ENCODE data around the gene HTT. TPM values are rescaled to one million over a fixed set of nuclear protein-coding genes. Genes with fewer than 3 reads are reported as not detected.

Gene HTT
- total RNA-seq, 2 experiments from 2014 or later: 72.0 to 83.7 TPM

GRCh38 chr4:3237266-3237665 is 162.8 kb downstream of the HTT start:
- CTCF ChIA-PET: interaction anchor here (0.6 kb wide), 1 partner anchor 95 kb away, joined by 3 read pairs; no protein-coding TSS in a partner anchor
- Mint-ChIP-seq H3K27me3 (no peaks in the 10 kb centered on the region), H3K27ac (no peak overlapping the region)

GRCh38 chr4:3237712-3238560 is 163.5 kb downstream of the HTT start:
- CTCF ChIA-PET: interaction anchor here (0.6 kb wide), 2 partner anchors 96 to 507 kb away, joined by 3 read pairs; no protein-coding TSS in a partner anchor
- no peak for DNase-seq
- POLR2A ChIA-PET: no interaction called here
- H3K9me3 Mint-ChIP-seq: no peaks in the 10 kb centered on the region
- H3K4me1 Mint-ChIP-seq: peaks cover 9% of the 10 kb centered on the region
- H3K27ac Mint-ChIP-seq: no peak overlapping the region
- no peaks in the 10 kb centered on the region for H3K27me3 Mint-ChIP-seq
- H3K4me3 Mint-ChIP-seq: no peak overlapping the region
- H3K36me3 Mint-ChIP-seq (ENCODE audit: low read depth): peaks cover 13% of the 10 kb centered on the region

More at GRCh38 chr4:3237266-3237665, 162.8 kb downstream of the HTT start:
- Mint-ChIP-seq H3K4me1 (peaks cover 2% of the 10 kb centered on the region), H3K9me3 (no peaks in the 10 kb centered on the region), H3K4me3 (no peak overlapping the region), H3K36me3 (ENCODE audit: low read depth) (peaks cover 13% of the 10 kb centered on the region)
- POLR2A ChIA-PET: no interaction called here
- no peak for DNase-seq

GRCh38 chr4:3238721-3239120 is 164.2 kb downstream of the HTT start:
- Mint-ChIP-seq H3K4me1 (peaks cover 17% of the 10 kb centered on the region), H3K4me3 (no peak overlapping the region), H3K36me3 (ENCODE audit: low read depth) (peaks cover 12% of the 10 kb centered on the region), H3K27me3 (no peaks in the 10 kb centered on the region), H3K27ac (no peak overlapping the region), H3K9me3 (no peaks in the 10 kb centered on the region)
- CTCF ChIA-PET: no interaction called here
- DNase-seq: no peak
- POLR2A ChIA-PET: no interaction called here

GRCh38 chr4:3239303-3239702 is 164.8 kb downstream of the HTT start:
- CTCF ChIA-PET: no interaction called here
- Mint-ChIP-seq H3K4me1 (peaks cover 19% of the 10 kb centered on the region), H3K36me3 (ENCODE audit: low read depth) (peaks cover 10% of the 10 kb centered on the region), H3K27me3 (no peaks in the 10 kb centered on the region), H3K4me3 (no peak overlapping the region), H3K27ac (no peak overlapping the region), H3K9me3 (no peaks in the 10 kb centered on the region)
- no peak for DNase-seq
- POLR2A ChIA-PET: no interaction called here

GRCh38 chr4:3239998-3240920 is 165.8 kb downstream of the HTT start:
- Mint-ChIP-seq H3K36me3 (ENCODE audit: low read depth) (peaks cover 4% of the 10 kb centered on the region), H3K4me3 (no peak overlapping the region), H3K4me1 (peaks cover 19% of the 10 kb centered on the region), H3K27me3 (no peaks in the 10 kb centered on the region), H3K27ac (no peak overlapping the region), H3K9me3 (no peaks in the 10 kb centered on the region)
- CTCF ChIA-PET: interaction anchor here (0.6 kb wide), 1 partner anchor 34 kb away, joined by 3 read pairs; no protein-coding TSS in a partner anchor
- DNase-seq: no peak
- POLR2A ChIA-PET: no interaction called here

- no peak for DNase-seq
- POLR2A ChIA-PET: no interaction called here
- Mint-ChIP-seq H3K27ac (no peak overlapping the region), H3K27me3 (no peaks in the 10 kb centered on the region), H3K4me1 (peaks cover 19% of the 10 kb centered on the region), H3K9me3 (no peaks in the 10 kb centered on the region), H3K36me3 (ENCODE audit: low read depth) (peaks cover 4% of the 10 kb centered on the region), H3K4me3 (no peak overlapping the region)
- CTCF ChIA-PET: interaction anchor here (0.7 to 1.1 kb wide), 3 partner anchors 17 to 240 kb away, joined by 3 read pairs; no protein-coding TSS in a partner anchor
Measured at GRCh38 chr4:3240936-3241522, 166.5 kb downstream of the HTT start.

- Mint-ChIP-seq H3K4me1 (peaks cover 19% of the 10 kb centered on the region), H3K27me3 (no peaks in the 10 kb centered on the region), H3K4me3 (no peak overlapping the region), H3K9me3 (no peaks in the 10 kb centered on the region), H3K36me3 (ENCODE audit: low read depth) (peaks cover 4% of the 10 kb centered on the region), H3K27ac (no peak overlapping the region)
- no peak for DNase-seq
- ChIA-PET CTCF (interaction anchor here (0.6 to 1.1 kb wide), 3 partner anchors 9 to 239 kb away, joined by 3 read pairs; no protein-coding TSS in a partner anchor), POLR2A (no interaction called here)
Measured at GRCh38 chr4:3241898-3242524, 167.5 kb downstream of the HTT start.

- Mint-ChIP-seq H3K4me3 (no peak overlapping the region), H3K27me3 (no peaks in the 10 kb centered on the region), H3K9me3 (no peaks in the 10 kb centered on the region), H3K4me1 (peaks cover 19% of the 10 kb centered on the region), H3K36me3 (ENCODE audit: low read depth) (peaks cover 4% of the 10 kb centered on the region), H3K27ac (peak overlapping the region; percentile 71)
- CTCF ChIA-PET: interaction anchor here (1.5 kb wide), 1 partner anchor 9 kb away, joined by 3 read pairs; no protein-coding TSS in a partner anchor
- POLR2A ChIA-PET: no interaction called here
- peak; percentile 40 for DNase-seq
Measured at GRCh38 chr4:3243136-3243780, 168.8 kb downstream of the HTT start.

- no peak for DNase-seq
- CTCF ChIA-PET: interaction anchor here (1.2 to 1.5 kb wide), 3 partner anchors 9 to 30 kb away, joined by 3 read pairs; no protein-coding TSS in a partner anchor
- Mint-ChIP-seq H3K4me3 (no peak overlapping the region), H3K36me3 (ENCODE audit: low read depth) (peaks cover 4% of the 10 kb centered on the region), H3K27ac (no peak overlapping the region), H3K4me1 (peaks cover 19% of the 10 kb centered on the region), H3K27me3 (no peaks in the 10 kb centered on the region), H3K9me3 (no peaks in the 10 kb centered on the region)
- POLR2A ChIA-PET: no interaction called here
Measured at GRCh38 chr4:3244002-3244401, 169.5 kb downstream of the HTT start.

GRCh38 chr4:3244747-3245146 is 170.3 kb downstream of the HTT start:
- H3K4me3 Mint-ChIP-seq: no peak overlapping the region
- ChIA-PET CTCF (interaction anchor here (1.2 to 2.3 kb wide), 4 partner anchors 12 to 31 kb away, joined by 3 to 7 read pairs (median 3); no protein-coding TSS in a partner anchor), POLR2A (no interaction called here)
- no peaks in the 10 kb centered on the region for H3K27me3 Mint-ChIP-seq
- peaks cover 2% of the 10 kb centered on the region for H3K36me3 Mint-ChIP-seq (ENCODE audit: low read depth)
- H3K27ac Mint-ChIP-seq: no peak overlapping the region
- no peak for DNase-seq
- no peaks in the 10 kb centered on the region for H3K9me3 Mint-ChIP-seq
- peaks cover 19% of the 10 kb centered on the region for H3K4me1 Mint-ChIP-seq

GRCh38 chr4:3245676-3246075 is 171.2 kb downstream of the HTT start:
- H3K4me3 Mint-ChIP-seq: no peak overlapping the region
- no peak for DNase-seq
- no peaks in the 10 kb centered on the region for H3K9me3 Mint-ChIP-seq
- peaks cover 19% of the 10 kb centered on the region for H3K4me1 Mint-ChIP-seq
- ChIA-PET CTCF (interaction anchor here (1.2 to 2.3 kb wide), 3 partner anchors 11 to 21 kb away, joined by 3 to 7 read pairs (median 4); no protein-coding TSS in a partner anchor), POLR2A (no interaction called here)
- no peak overlapping the region for H3K27ac Mint-ChIP-seq
- H3K36me3 Mint-ChIP-seq (ENCODE audit: low read depth): peaks cover 1% of the 10 kb centered on the region
- H3K27me3 Mint-ChIP-seq: no peaks in the 10 kb centered on the region
